NCI-H526 (cell line): ENCODE measurements around the gene KIAA0930.
"Not testable (repeated sequence)": the region's sequence is repeated elsewhere in the genome, so short reads cannot be mapped to it uniquely, and the experiment has no call there.

Experiments
- DNase-seq, 2 experiments: peaks; one replicate each; lab custom pipeline; 2025; lab: John Stamatoyannopoulos, UW

KIAA0930 gene

DNA sequence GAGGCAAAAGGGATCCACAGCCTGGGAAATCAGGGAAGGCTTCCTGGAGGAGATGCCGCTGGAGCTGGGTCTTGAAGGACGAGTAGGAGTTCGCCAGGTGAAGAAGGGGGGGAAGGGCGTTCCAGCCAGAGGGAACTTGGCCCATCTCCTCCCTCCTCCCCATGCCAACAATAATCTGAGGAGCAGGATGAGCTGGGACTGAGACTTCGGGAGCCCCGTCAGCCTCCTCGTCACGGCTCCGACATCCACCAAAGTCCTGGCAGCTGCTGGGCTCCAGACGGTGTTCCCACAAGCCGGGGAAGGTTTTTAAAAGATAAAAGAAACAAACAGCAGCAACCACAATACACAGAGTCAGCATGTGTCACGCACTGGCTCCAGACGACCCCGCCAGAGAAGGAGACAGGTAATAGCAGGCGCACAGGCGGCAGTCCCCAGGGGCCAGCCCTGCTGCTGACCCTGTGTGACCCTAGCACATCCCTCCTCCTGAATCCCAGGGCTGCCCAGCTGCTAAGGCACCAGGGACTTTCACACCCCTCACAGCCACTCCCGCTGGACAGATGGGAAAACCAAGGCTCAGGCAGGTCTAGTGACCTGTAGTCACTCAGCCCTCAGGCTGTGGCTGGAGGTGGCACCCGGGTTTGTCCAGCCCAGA lies 39.7 kb downstream of the KIAA0930 start:
- no peak for DNase-seq

DNA sequence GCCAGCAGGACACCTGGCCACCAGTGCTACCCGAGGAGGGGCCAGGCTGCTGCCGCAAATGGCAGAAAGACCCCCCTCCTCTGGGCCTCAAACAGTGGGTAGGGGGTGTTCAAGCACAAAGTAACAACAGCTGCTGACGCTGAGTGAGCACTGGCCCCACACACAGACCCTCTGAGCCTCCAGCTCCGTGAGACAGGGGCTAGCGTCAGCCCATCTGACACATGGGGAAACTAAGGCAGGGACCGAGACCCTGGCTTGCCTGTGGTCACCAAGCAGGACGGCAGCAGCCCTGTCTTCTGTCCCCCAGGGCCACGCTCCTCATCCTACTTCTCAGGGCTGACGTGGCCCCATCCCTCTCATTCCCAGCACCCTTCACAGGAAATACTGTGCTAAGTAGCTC lies 40.5 kb downstream of the KIAA0930 start:
- DNase-seq: no peak

DNA sequence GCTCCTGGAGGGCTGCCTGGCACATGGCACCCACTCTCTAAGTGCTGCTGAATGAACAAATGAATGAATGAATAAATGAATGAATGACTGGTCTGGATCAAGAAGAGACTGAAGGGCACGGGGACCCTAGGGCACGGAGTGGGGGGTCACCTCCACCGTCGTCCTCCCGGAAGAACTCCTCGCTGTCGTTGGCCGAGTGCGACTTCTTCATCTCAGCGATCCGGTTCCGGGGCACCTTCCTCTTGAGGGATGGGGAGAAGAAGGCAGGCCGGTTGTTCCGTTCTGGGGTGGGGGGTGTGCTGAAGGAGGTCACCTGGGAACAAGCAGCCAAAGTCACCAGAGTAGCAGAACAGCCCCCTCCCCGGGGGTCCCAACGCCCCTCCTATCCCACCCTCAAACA lies 41.0 kb downstream of the KIAA0930 start:
- DNase-seq: no peak

DNA sequence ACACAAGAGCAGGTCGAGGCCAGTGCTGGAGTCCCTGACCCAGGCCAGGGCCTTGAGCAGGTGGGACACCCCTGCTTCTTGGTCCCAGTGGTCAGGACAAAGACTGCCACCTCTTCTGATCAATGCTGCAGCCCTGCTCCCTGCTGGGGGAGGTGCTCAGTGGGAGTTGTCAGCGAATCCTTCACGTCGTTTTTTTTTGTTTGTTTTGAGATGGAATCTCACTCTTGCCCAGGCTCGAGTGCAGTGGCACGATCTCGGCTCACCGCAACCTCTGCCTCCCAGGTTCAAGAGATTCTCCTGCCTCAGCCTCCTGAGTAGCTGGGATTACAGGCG lies 42.3 kb downstream of the KIAA0930 start:
- no peak for DNase-seq

DNA sequence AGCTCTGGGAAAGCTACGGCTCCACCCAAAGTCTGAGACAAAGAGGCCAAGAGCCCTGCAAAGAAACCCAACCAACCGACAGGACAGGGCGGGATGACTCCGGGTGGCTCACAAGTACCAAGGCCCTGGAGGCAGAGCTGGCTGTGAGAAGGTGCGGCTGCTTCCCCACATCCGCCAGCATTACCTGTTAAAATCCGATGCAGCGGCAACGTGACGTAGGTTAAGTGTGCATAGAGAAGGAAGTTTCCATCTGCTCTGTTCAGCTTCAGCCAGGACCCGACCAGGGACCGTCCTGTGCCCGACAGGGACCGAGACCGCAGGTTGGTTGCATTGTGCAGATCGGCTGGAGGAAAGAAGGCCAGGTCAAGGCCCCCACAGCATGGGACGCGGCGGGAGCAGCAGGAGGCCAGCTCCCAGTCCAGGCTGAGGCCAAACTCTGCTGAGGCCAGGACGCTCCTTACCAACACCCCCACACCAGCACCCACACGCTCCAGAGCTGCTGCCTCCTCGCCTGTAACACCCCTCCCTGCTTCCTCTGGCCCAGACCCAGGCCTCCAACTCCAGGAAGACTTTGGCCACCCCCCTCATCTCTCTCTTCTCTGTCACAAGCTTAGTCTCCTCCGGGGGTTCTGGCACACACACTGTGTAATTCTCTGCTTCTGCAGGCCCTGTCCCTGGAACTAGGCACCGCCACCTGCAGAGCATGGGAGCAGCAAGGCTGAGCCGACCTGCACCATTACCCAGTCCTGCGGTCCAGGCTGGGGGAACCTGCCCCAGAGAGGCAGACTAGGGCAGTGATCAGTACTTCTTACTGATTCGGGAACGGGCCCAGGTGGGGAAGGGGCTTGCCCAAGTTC lies 42.9 kb downstream of the KIAA0930 start:
- DNase-seq: no peak

DNA sequence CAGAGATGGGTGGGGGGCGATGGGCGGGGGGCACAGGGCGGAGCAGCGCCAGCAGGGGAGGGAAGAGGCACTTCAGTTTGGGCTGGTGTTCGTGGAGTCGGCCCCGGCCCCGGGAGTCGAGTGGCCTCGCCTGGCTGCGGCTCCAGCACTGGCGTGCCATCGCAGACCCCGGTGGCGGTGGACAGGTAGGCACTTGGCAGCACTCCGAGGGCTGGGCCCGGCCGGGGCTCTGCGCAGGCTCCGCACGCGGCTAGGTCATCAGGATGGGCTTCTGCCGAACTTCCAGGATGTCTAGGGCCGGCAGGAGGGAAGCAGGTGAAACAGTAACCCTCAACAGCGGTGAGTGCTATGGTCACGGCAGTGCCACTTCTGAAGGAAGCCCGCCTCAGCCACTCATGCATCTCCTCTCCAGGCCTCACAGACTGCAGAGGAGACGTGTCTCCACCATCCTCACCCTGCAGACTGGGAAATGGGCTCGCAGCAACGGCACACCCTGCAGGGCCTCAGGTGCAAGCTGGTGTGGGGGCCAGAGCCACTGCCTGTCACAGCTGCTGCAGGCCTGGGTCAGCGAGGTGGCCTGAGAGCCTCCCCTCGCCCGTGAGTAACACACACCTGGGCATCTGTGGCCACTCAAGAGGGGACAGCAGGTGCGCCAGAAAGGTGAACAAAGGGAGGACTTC lies 43.6 kb downstream of the KIAA0930 start:
- no peak for DNase-seq

DNA sequence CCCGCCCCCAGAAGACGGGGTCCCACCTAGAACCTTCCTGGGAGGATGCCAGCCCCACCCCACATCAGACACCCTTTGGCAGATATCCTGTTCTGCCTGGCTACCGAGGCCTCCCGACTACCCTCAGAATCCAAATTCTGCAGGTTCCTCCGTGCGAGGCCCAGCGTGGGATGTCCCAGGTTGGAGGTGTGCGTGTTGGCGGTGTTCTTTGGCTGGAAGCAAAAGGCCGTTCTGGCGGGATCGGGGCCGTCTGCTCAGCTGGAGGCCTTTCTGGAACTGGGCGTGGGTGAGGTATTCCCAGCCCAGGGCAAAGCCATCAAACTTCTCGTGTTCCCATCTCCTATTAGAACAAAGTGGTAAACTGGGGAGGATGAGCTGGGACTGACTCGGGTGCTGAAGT lies 44.4 kb downstream of the KIAA0930 start:
- DNase-seq: no peak

DNA sequence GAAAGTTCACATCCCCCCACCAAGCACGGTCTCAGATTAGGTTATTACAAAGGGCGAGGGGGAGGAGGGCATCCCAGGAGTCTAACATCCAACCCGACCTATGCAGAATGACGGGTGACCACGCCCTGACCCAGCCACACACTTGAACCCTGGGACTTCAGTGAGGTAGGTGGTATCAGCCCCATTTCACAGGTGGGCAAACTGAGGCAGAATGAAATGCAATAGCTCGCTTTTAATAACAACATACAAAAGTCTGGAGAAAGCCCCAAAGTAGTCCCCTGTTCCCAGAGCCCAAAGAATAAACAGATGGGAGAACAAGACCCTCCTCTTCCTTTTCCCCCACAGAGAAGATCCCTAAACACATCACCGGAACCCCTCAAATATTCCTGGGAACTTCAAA lies 45.1 kb downstream of the KIAA0930 start:
- DNase-seq: no peak

DNA sequence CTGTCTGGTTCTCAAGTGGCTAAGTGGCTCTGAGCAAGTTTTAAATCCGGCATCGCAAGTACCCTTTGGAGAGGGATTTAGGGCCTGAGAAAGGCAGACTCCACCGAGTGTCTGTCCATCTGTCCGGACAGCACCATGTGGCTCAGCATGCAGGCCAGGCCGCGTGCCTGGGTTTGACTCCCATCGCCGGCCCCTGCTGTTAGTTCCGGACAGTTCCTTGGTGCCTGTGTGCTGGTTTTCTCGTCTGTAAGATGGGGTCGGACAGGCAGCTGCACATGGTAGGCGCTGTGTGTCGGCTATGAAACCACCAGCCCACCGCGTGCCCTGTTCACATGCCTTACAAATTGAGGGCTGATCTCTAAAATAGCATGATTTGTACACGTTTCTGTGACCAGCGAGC lies 46.0 kb downstream of the KIAA0930 start:
- no peak for DNase-seq

DNA sequence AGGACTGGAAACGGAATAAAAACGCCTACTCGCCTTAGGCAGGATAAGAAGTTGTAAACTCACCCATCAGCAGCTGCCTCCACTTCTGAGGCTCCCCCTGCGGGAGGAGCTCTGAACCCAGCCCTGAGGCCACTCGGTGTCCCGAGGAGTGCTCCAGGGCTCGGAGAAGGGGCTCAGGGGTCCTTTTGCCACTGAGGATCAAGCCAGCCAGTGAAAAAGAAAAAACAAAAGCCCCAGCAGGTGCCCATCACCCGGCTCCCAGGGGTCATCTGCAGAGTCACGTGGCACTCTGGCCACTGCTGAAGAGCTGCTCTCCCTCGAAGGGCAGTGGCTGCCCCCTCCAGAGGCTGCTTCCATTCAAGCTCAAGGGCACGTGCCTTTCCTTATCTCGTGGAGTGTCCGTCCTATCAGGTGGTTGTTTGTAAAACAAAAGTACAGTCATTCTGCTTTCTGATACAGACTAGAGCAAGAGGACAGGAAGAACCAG lies 48.0 kb downstream of the KIAA0930 start:
- no peak for DNase-seq

DNA sequence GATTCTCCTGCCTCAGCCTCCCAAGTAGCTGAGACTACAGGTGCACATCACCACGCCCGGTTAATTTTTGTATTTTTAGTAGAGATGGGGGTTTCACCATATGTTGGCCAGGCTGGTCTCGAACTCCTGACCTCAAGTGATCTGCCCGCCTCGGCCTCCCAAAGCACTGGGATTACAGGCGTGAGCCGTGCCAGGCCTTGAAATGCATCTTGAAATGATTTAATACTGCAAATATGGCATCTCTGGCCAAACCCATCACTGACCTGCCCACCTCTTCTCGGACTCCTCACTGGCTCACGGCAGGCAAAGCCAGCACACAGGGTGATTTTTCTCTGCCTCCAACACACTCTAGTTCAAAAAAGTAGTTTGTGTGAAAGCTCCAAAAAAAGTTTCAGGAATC lies 48.9 kb downstream of the KIAA0930 start:
- DNase-seq: not testable (repeated sequence)

DNA sequence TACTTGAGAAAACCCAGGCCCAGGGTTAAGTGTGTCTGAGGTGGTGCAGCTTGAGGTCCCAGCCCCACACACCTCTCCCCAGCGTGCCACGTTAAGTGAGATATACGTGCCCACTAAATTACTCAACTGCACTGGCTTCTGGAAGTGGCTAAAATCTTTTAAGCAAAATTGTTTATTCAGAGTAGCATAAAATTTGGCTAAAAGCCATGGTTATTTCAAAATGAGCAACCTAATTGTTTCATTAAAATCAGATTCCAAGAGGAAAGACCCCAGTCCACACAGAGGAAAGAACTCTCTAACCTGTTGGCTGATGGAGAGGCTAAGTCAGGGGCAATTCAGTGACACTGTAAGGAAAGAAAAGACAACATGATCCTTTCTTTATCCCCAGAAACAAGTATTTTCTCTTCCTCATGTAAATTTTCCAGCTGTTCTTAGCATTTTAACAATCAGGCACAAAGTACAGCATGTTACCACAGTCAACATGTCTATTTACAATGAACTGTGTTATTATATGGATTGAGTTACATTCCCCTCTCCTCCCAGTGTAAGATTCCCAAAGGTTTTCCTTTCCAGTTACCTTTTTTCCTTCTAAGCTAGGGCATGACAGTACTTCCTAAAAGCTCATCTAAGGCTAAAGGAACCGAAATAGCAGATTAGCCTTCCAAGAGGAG lies 50.4 kb downstream of the KIAA0930 start:
- DNase-seq: no peak

DNA sequence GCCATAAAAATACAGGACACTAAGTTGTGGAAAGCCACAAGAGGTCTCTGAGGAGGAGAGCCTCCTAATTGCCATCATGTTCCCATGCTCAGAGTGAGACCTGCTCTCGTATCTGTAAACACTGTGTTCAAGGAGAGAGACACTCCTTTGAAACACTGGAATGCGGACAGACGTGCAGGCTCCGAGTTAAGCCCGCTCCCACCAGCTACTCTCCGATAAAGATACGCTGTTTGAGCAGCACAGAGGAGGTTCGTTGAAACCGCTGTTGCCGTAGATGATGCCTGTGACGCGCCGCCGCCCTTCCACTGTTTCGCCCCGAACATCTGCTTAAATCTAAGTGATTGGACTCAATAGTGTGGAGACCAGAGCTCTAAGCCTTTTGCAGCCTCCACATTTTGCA lies 51.9 kb downstream of the KIAA0930 start:
- no peak for DNase-seq

DNA sequence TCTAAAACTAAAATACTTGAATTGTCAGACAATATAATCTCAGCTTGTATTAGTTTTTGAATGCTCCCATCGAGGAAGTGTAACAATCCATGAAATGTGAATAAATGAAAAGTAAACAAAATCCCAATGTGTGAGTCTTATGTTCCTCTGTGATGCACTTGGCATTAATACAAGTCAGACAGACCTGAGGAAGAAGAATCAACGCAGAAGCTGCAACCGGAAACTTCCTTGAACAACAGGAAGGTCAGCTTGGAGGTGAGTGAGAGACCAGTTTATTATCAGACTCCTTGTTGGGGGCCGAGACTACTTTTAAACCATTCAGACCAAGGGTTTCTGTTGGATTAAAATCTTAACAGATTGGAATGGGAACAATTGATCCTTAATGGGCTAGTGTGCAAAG lies 52.8 kb downstream of the KIAA0930 start:
- DNase-seq: no peak

DNA sequence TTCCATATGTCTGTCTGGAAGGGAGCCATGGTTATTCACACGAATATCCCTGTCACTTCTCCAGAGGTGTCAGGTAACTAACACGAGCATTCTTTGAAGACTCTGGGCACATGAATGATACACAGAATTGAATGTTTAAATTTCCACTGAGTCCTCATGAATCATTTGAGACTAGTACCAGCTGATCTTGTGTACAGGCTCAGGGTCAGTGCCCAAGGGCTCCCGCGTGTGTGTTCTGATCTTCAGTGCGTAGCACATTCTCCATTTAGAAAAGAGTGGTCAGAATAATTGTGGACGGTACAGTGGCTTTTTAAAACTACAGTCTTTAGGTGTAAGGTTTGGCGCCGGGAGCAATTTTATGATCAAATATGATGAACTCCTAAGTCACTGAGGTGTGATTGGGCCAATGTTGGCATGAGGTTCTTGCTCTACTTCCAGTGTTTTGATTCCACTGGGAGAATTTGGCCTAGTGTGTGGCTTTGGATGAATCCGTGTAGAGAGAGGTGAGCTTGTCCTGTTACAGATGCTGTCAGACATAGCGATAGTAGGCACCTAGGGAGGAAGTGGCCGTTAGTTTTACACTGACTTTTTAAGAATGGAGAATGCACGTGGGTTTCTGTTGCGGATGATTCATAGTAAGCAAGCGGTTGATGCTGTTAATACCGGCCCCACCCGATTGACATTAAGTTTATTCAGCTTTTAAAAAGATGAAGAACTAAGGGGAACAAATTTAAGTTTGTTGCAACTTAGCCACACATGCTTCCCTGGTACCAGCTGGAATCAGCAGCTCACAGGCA lies 54.8 kb downstream of the KIAA0930 start:
- no peak for DNase-seq

DNA sequence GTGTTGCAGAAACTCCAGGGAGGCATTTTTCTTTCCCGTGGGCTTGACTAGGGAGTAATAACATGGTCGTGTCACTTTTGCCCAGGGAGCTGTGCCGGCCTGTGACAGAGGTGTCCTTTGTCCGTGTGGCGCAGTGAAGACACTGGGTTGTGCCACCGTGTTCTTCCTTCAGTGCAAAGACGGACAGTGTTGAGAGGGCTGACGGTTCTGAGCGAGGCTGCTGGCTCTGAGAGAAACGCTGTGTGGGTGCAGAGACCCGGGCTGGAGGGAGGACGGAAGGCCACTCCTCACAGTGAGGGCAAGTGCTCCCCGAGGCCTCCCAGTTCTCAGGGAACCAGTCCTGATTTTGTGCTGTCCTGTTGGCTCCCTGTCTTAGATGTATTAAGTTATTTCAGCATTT lies 56.7 kb downstream of the KIAA0930 start:
- DNase-seq: no peak

DNA sequence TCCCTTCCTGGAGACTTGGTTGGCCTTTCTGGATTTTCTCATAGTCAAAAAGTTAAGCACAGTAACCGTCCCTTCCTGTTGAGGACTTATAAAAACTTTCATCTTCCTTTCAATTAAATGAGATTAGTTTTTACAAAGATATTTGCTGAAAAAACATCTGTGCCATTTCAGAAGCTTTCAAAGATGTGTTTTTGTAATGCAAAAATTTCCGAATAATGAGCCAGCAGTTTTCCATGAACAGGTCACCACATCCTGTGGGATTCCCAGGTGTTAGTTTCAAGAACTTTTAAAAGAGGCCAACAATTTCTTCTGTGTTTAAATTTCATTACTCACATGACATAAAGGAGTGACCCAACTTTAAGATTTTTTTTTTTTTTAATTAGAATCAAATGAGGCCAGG lies 58.9 kb downstream of the KIAA0930 start:
- DNase-seq: no peak

DNA sequence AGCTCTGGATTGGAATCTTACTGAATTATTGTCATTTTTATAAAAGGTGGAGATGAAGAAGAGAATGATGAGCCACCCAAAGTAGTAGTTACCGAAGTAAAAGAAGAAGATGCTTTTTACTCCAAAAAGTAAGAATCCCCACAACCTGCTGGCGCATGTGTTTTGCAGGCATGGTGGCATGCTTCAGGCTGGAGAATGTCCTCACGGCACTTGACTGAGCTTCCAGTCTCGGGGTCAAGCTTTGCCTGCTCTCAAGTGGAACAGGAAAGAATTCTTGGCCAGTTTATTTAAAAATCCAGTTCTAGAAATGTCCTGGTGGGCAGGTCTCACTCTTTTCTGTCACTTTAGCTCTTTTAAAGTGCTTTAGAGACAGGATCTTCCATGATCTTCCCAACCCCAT lies 59.5 kb downstream of the KIAA0930 start:
- DNase-seq: no peak

DNA sequence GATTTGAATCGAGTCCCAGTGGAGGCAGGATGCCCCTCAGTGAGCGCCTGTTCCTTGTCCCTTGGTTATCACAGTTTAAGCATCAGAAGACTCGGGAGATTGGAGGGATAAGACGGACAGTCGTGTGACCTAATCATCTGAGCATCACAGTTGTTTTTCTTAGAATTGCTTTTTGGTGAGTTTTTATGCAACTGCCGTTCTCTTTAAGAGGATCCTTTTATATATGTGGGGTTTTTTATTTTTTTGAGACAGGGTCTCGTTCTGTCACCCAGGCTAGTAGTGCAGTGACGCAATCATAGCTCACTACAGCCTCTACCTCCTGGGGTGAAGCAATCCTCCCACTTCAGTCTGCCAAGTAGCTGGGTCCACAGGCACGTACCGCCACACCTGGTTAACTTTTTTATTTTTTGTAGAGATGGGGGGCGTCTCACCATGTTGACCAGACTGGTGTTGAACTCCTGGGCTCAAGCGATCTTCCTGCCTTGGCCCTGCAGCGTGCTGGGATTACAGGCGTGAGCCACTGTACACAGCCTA lies 60.5 kb downstream of the KIAA0930 start:
- no peak for DNase-seq

DNA sequence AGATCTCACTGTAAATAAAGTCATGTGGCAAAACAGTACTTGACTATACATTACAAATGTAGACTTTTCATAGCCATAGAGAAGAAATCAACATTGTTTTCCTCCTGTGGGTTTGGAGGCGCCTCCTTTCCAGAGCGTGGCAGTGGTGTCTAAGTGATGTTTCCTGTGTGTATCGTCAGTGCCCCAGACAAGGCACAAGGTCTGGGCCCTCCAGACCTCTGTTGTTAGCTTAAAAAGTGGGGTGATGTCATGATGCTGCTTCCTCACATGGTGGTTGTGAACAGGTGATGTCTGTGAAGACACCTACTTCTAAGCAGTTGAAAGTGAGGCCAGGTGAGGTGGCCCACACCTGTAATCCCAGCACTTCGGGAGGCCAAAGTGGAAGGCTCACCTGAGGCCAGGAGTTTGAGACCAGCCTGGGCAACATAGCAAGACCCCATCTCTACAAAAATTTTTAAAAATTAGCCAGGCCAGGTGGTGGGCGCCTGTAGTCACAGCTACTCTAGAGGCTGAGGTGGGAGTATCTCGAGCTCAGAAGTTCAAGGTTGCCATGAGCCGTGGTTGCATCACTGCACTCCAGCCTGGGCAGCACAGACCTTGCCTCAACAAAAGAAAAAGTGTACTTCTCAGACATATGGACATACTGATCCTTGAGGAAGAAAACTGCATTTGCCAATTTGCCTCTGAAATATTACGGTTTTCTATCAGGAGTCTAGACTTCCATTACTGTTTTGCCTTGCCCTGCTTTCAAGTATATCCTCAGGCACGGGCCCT lies 61.2 kb downstream of the KIAA0930 start:
- DNase-seq: no peak
